GM20431 (cell line): ENCODE measurements around the gene ATXN10.
"Not testable (repeated sequence)": the region's sequence is repeated elsewhere in the genome, so short reads cannot be mapped to it uniquely, and the experiment has no call there.

Experiments used
- in situ Hi-C: fragments of 300-500 bp; cut with MseI, MboI; formaldehyde crosslinking; loops from one replicate; pipeline ENCODE4 v1.15.0; 2020; ENCODE audit warnings: low sequenced_read_pairs; ENCODE audit not compliant: unreplicated experiment

Gene ATXN10

GRCh38 chr22:45777046-45777851 lies 105.6 kb downstream of the ATXN10 start:
- in situ Hi-C loops: no loop called here

- in situ Hi-C loops: no loop called here
These were observed 106.3 kb downstream of the ATXN10 start for GRCh38 chr22:45777852-45778375.

GRCh38 chr22:45781459-45781858 lies 109.8 kb downstream of the ATXN10 start:
- in situ Hi-C loops: no loop called here

- in situ Hi-C loops: no loop called here
These were observed 110.3 kb downstream of the ATXN10 start for GRCh38 chr22:45781966-45782365.

GRCh38 chr22:45783021-45783420 lies 111.4 kb downstream of the ATXN10 start:
- in situ Hi-C loops: no loop called here

GRCh38 chr22:45783690-45784089 lies 112.1 kb downstream of the ATXN10 start:
- in situ Hi-C loops: no loop called here

- in situ Hi-C loops: no loop called here
These were observed 113.0 kb downstream of the ATXN10 start for GRCh38 chr22:45784357-45785277.

- in situ Hi-C loops: no loop called here
These were observed 113.8 kb downstream of the ATXN10 start for GRCh38 chr22:45785458-45785857.

- in situ Hi-C loops: no loop called here
These were observed 115.1 kb downstream of the ATXN10 start for GRCh38 chr22:45786726-45787125.

- in situ Hi-C loops: no loop called here
These were observed 116.1 kb downstream of the ATXN10 start for GRCh38 chr22:45787759-45788158.

GRCh38 chr22:45788522-45788921 lies 116.9 kb downstream of the ATXN10 start:
- in situ Hi-C loops: no loop called here

GRCh38 chr22:45790401-45790800 lies 118.8 kb downstream of the ATXN10 start:
- in situ Hi-C loops: no loop called here

GRCh38 chr22:45793161-45793560 lies 121.5 kb downstream of the ATXN10 start:
- in situ Hi-C loops: no loop called here

GRCh38 chr22:45793892-45794291 lies 122.3 kb downstream of the ATXN10 start:
- in situ Hi-C loops: no loop called here

- in situ Hi-C loops: not testable (repeated sequence)
These were observed 124.4 kb downstream of the ATXN10 start for GRCh38 chr22:45796009-45796408.

GRCh38 chr22:45799291-45799690 lies 127.7 kb downstream of the ATXN10 start:
- in situ Hi-C loops: no loop called here

- in situ Hi-C loops: no loop called here
These were observed 130.4 kb downstream of the ATXN10 start for GRCh38 chr22:45802054-45802453.

GRCh38 chr22:45804319-45804985 lies 132.8 kb downstream of the ATXN10 start:
- in situ Hi-C loops: no loop called here

GRCh38 chr22:45804986-45805325 lies 133.3 kb downstream of the ATXN10 start:
- in situ Hi-C loops: no loop called here

- in situ Hi-C loops: no loop called here
These were observed 133.8 kb downstream of the ATXN10 start for GRCh38 chr22:45805413-45805812.
